ENCODE results near the gene RPL31.
A peak's percentile ranks its signal among the peaks of the same experiment; 100 is the strongest.

Gene RPL31

GRCh38 chr2:100997509-100998234, 4.4 kb upstream of the RPL31 start:
- DNase-seq (ENCODE audit: low spot score), result no peak

GRCh38 chr2:100998235-100998573, 3.9 kb upstream of the RPL31 start:
- DNase-seq (ENCODE audit: low spot score), result no peak

- DNase-seq (ENCODE audit: low spot score), result no peak
These were observed 2.1 kb upstream of the RPL31 start for GRCh38 chr2:100999995-101000394.

GRCh38 chr2:101002562-101003277, 631 bp downstream of the RPL31 start:
- peak; percentile 34 for DNase-seq (ENCODE audit: low spot score)

GRCh38 chr2:101003278-101003775, 1.2 kb downstream of the RPL31 start:
- DNase-seq (ENCODE audit: low spot score), result no peak

- no peak for DNase-seq (ENCODE audit: low spot score)
These were observed 2.7 kb downstream of the RPL31 start for GRCh38 chr2:101004620-101005325.

GRCh38 chr2:101006065-101006715, 4.1 kb downstream of the RPL31 start:
- no peak for DNase-seq (ENCODE audit: low spot score)

- no peak for DNase-seq (ENCODE audit: low spot score)
These were observed 5.6 kb downstream of the RPL31 start for GRCh38 chr2:101007415-101008345.

- DNase-seq (ENCODE audit: low spot score), result no peak
These were observed 9.1 kb downstream of the RPL31 start for GRCh38 chr2:101011152-101011551.

- no peak for DNase-seq (ENCODE audit: low spot score)
These were observed 10.1 kb downstream of the RPL31 start for GRCh38 chr2:101012054-101012705.

- DNase-seq (ENCODE audit: low spot score), result peak; percentile 29
These were observed 10.7 kb downstream of the RPL31 start for GRCh38 chr2:101012706-101013181.

GRCh38 chr2:101014264-101014857, 12.3 kb downstream of the RPL31 start:
- DNase-seq (ENCODE audit: low spot score), result no peak

- DNase-seq (ENCODE audit: low spot score), result no peak
These were observed 15.3 kb downstream of the RPL31 start for GRCh38 chr2:101017371-101017770.

GRCh38 chr2:101018934-101019333, 16.8 kb downstream of the RPL31 start:
- DNase-seq (ENCODE audit: low spot score), result no peak

GRCh38 chr2:101022221-101022620, 20.1 kb downstream of the RPL31 start:
- no peak for DNase-seq (ENCODE audit: low spot score)

GRCh38 chr2:101023327-101024107, 21.4 kb downstream of the RPL31 start:
- no peak for DNase-seq (ENCODE audit: low spot score)

GRCh38 chr2:101025561-101025960, 23.5 kb downstream of the RPL31 start:
- DNase-seq (ENCODE audit: low spot score), result no peak

- DNase-seq (ENCODE audit: low spot score), result no peak
These were observed 24.2 kb downstream of the RPL31 start for GRCh38 chr2:101026253-101026701.

GRCh38 chr2:101026923-101027469, 24.9 kb downstream of the RPL31 start:
- DNase-seq (ENCODE audit: low spot score), result no peak
